Iris pigment epithelial cell (primary cell): ENCODE measurements around the gene ST7.
"Not testable (repeated sequence)": the region's sequence is repeated elsewhere in the genome, so short reads cannot be mapped to it uniquely, and the experiment has no call there.

Experiments used
- DNase-seq: peaks from one replicate; pipeline ENCODE4 v3.0.0-alpha.2; 2011; ENCODE audit warnings: low read depth

ST7 gene

DNA sequence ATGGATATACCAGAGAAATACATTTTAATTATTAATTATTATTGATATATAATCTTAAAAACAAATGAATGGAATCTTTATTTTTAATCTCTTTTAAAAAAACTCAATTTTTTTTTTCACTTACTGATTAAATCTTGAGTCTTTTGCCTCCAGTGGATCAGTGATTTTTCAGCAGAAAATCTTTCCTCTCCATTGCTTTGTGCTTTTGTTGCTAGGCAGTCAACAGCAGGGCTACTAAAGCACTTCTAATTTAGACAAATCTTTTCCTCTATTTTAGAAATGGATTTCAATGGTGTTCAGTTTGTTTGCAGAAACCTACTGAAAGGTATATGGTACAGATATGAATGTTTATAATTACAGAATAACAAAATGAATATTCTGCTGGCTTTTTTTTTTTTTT lies 143.6 kb downstream of the ST7 start:
- no peak for DNase-seq

GRCh38 chr7:117097860-117098259 lies 144.6 kb downstream of the ST7 start:
- DNase-seq: no peak

GRCh38 chr7:117098457-117098856 lies 145.2 kb downstream of the ST7 start:
- peak; percentile 97 for DNase-seq

GRCh38 chr7:117101026-117101425 lies 147.7 kb downstream of the ST7 start:
- DNase-seq: no peak

GRCh38 chr7:117110480-117111315 lies 157.4 kb downstream of the ST7 start:
- DNase-seq: no peak

GRCh38 chr7:117111535-117111934 lies 158.2 kb downstream of the ST7 start:
- no peak for DNase-seq

DNA sequence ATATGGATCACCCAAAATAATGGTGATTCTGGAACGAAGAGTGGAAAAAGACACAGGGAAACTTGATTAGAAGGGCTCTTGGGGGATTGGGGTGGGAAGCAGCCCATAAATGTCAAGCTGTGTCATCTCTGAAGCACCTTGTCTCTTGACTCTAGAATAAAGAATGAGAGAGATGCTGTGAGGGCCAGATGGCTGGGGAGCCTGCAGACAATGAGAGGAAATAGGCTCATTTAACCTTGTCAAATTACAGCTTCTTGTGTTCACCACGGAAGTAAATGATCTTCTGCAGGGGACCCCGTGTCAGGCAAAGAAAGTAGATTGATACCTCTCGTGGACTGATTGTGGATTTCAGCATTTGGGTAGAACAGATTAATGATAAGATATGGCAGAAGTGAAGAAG lies 159.3 kb downstream of the ST7 start:
- no peak for DNase-seq

- no peak for DNase-seq
These were observed 160.6 kb downstream of the ST7 start for GRCh38 chr7:117113871-117114270.

- DNase-seq: no peak
These were observed 161.0 kb downstream of the ST7 start for GRCh38 chr7:117114272-117114671.

- DNase-seq: no peak
These were observed 162.9 kb downstream of the ST7 start for GRCh38 chr7:117116211-117116610.

DNA sequence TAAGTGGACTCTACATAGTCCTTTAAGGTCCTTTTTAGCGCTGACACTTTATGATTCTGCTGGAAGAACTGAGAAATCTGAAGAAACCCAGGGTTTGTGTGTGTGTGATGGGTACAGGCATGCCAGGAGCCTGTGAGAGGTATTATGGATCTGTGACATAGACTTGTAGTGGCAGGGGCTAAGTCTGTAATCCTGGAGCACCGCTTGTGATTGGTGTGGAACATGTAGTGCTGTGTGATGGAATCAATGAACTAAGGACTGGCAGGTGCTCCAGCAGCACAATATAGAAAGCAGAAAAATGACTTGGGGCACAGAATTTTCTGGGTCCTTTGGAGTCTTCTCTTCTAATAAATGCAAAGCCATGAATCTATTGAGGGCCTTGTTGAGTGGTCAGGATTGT lies 163.9 kb downstream of the ST7 start:
- DNase-seq: no peak

DNA sequence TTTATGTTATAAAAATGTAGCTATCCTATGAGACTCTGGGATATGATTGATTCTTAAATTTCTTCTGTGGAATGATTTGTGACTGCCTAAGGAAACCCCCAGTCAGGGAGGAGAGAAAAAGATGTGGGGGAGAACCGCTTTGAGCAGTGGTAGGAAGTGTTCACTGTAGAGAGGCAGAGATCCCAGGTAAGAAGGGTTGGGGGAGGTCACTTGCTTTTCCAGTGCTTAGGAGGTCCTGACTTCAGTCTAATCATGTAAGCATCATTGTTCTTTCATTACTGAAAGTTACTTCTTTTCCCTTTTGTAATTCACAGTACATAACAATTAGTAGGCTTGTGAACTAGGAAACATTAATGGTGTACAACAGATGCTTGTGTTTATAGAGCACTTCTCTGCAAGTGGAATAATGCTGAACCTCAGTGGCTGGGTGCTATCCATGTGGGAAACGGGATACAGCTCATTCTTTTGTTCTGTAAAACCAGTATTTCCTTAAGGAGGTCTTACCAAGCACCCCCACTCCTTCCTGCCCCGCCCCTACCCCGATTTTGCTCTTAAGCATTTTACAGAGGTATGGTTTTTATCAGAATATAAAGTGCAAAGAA lies 165.4 kb downstream of the ST7 start:
- no peak for DNase-seq

- peak; percentile 73 for DNase-seq
These were observed 166.1 kb downstream of the ST7 start for GRCh38 chr7:117119192-117119924.

DNA sequence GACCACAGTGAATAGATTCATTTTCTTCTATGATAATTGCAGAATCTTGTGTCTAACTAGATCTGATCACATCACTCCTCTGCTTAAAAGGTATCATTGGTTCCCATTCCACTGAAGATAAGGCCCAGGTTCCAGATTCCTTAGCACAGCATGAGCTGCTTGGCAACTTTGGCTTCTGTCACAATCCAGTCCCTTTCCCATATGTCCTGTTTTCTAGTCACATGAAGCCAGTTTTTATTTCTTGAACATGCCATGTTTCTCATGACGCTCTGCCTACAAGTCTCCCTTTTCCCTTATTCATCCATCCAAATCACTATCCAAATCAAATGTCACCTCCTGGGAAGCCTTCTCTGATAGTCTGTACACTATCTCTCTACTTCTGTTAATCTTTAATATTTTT lies 167.0 kb downstream of the ST7 start:
- DNase-seq: not testable (repeated sequence)

GRCh38 chr7:117122036-117122435 lies 168.7 kb downstream of the ST7 start:
- not testable (repeated sequence) for DNase-seq

DNA sequence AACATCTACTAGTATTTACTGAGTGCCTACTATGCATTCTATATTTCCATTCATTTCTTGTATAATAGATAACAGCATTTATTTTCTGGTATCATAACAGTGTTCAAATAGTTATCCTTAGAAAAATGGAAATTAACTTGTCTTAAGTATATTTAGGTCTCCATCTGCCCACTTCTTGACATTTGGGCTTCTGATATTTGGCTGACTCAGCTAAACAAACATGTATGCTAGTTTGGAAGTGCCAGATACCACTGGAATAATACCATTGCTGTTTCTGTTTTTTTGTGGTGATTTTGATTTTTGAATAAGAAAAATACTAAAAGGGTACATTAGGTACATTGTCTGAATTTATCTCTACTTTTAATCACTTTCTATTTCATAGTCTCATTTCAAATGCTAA lies 169.2 kb downstream of the ST7 start:
- no peak for DNase-seq

DNA sequence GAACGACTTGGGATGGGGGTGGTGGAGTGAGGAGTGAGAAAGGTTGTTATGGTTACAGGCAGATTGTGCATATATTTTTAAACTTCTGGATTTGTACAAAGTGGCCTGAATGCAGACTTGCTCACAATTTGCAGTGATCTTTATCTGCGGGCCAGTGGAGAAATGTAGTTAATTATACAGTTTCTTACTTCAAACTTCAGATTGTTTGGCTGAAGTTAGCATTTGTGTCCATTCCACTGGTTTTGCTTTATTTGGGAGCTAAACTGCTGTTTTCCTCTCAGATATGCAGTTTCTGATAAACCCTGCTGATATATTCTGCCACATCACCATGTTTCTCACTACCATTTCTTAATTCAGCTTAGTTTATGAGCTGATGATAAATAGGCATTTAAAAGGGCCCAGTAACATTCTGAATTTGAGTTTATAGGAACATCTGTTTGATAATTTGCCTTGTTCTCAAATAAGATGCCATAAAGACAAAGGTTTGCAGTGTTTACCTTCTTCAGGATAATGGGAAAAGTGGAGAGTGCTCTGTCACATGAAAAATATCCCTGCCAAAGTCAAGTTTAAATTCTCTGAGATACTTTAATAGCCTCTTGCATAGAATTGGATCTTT lies 170.1 kb downstream of the ST7 start:
- DNase-seq: no peak

- DNase-seq: peak; percentile 97
These were observed 171.4 kb downstream of the ST7 start for GRCh38 chr7:117124591-117125220.

GRCh38 chr7:117126676-117127075 lies 173.4 kb downstream of the ST7 start:
- DNase-seq: no peak

- peak; percentile 72 for DNase-seq
These were observed 174.4 kb downstream of the ST7 start for GRCh38 chr7:117127585-117128168.

DNA sequence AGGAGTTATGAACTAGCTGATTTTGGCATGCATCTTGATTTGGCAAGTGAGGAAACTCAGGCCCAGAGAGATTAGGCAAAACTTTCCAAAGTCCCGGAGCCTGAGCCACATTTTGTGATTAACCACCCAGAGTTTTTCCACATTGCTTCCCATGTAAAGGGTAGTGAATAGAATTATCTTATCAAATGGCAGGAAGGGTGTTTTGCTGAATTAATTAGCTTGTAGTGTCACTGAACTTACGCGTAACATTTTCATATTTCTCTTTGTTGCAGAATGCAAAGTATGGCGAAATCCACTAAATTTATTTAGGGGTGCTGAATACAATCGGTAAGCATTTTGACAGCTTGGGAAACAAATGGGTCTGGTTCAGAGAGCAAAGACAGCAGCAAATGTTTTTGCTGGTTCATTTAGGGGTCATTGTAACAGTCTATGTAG lies 176.2 kb downstream of the ST7 start:
- DNase-seq: no peak

- DNase-seq: no peak
These were observed 177.0 kb downstream of the ST7 start for GRCh38 chr7:117130262-117130661.
